Measurements from ENCODE around the gene LCN1.

DNA sequence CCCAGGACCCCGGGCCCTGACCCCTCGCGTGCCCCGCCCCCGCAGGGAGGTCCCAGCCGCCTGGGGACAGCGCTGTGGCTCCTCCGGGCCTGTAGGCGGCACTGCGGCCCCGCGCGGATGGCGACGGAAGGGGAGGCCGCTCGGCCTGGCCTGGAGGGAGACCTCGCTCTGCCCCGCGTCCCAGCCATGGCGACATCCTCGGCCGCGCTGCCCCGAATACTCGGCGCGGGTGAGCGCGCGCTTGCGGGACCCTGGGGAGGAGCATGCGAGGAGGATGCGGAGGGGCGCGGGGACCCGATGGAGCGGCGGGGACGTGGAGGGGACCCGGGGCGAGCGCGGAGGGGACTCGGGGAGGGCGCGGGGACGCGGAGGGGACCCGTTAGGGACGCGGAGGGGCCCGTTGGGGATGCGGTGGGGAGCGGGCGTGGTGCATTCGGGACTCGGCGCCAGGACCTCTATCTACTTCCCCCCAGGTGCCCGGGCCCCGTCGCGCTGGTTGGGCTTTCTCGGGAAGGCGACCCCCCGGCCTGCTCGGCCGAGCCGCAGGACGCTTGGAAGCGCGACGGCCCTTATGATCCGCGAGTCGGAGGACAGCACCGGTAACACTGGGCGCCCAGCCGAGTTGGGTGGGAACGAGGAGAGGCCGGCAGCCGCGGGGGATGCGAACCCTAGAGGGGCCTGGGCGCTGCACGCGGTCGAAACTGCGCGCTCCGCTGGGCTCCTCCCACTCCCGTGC, 20.5 kb upstream of the LCN1 start, which contains the start of gene MRPS2:
- TF ChIP-seq, protein P1, sequence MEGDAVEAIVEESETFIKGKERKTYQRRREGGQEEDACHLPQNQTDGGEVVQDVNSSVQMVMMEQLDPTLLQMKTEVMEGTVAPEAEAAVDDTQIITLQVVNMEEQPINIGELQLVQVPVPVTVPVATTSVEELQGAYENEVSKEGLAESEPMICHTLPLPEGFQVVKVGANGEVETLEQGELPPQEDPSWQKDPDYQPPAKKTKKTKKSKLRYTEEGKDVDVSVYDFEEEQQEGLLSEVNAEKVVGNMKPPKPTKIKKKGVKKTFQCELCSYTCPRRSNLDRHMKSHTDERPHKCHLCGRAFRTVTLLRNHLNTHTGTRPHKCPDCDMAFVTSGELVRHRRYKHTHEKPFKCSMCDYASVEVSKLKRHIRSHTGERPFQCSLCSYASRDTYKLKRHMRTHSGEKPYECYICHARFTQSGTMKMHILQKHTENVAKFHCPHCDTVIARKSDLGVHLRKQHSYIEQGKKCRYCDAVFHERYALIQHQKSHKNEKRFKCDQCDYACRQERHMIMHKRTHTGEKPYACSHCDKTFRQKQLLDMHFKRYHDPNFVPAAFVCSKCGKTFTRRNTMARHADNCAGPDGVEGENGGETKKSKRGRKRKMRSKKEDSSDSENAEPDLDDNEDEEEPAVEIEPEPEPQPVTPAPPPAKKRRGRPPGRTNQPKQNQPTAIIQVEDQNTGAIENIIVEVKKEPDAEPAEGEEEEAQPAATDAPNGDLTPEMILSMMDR (conservative IDR thresholded peaks at IDR 0.05; ENCODE audit: low read depth, low read length), result peak; percentile 92
- no peak; the same call in 1 of the 2 replicates for TF ChIP-seq POLR2A (IDR thresholded peaks at IDR 0.05; ENCODE audit: low read depth, low read length)
- TF ChIP-seq SMC3 (IDR thresholded peaks at IDR 0.05; ENCODE audit: low read depth, low read length), result no peak
- no peak for TF ChIP-seq RFX5 (IDR thresholded peaks at IDR 0.05; ENCODE audit: low read depth, low read length)
- 0 out of 2 replicates have a peak, but pooled peaks have one; percentile 15 for TF ChIP-seq CEBPB (IDR thresholded peaks at IDR 0.05; ENCODE audit: low read depth, low read length)
- TF ChIP-seq, protein P2, sequence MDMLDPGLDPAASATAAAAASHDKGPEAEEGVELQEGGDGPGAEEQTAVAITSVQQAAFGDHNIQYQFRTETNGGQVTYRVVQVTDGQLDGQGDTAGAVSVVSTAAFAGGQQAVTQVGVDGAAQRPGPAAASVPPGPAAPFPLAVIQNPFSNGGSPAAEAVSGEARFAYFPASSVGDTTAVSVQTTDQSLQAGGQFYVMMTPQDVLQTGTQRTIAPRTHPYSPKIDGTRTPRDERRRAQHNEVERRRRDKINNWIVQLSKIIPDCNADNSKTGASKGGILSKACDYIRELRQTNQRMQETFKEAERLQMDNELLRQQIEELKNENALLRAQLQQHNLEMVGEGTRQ (IDR thresholded peaks at IDR 0.05; ENCODE audit: low read depth, low read length), result no peak

Measured in IMR-90 (cell line).